GM13977 (cell line): Measurements from ENCODE around the gene PRUNE2.

ENCODE experiments used
- DNase-seq: peaks from one replicate; pipeline ENCODE4 v3.0.0; 2012; ENCODE audit warnings: low spot score
- in situ Hi-C: fragments of 300-500 bp; cut with MboI; formaldehyde crosslinking; loops from one replicate; pipeline ENCODE4 v1.12.0; 2022; ENCODE audit warnings: low sequenced_read_pairs, low pct_unique_long_range_greater_than_20kb, mixed read lengths, inconsistent platforms; ENCODE audit not compliant: unreplicated experiment
- TF ChIP-seq, protein P1 (sequence below): IDR thresholded peaks from 2 replicates; pipeline ENCODE4 v1.5.1; 2012; ENCODE audit warnings: mild to moderate bottlenecking, control low read depth; ENCODE audit not compliant: insufficient read depth; ENCODE audit errors: extremely low read depth, missing control alignments

PRUNE2 gene

GRCh38 chr9:76573905-76574760, 331.8 kb downstream of the PRUNE2 start:
- DNase-seq: no peak
- TF ChIP-seq, protein P1, sequence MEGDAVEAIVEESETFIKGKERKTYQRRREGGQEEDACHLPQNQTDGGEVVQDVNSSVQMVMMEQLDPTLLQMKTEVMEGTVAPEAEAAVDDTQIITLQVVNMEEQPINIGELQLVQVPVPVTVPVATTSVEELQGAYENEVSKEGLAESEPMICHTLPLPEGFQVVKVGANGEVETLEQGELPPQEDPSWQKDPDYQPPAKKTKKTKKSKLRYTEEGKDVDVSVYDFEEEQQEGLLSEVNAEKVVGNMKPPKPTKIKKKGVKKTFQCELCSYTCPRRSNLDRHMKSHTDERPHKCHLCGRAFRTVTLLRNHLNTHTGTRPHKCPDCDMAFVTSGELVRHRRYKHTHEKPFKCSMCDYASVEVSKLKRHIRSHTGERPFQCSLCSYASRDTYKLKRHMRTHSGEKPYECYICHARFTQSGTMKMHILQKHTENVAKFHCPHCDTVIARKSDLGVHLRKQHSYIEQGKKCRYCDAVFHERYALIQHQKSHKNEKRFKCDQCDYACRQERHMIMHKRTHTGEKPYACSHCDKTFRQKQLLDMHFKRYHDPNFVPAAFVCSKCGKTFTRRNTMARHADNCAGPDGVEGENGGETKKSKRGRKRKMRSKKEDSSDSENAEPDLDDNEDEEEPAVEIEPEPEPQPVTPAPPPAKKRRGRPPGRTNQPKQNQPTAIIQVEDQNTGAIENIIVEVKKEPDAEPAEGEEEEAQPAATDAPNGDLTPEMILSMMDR: no peak
- in situ Hi-C loops: no loop called here

DNA sequence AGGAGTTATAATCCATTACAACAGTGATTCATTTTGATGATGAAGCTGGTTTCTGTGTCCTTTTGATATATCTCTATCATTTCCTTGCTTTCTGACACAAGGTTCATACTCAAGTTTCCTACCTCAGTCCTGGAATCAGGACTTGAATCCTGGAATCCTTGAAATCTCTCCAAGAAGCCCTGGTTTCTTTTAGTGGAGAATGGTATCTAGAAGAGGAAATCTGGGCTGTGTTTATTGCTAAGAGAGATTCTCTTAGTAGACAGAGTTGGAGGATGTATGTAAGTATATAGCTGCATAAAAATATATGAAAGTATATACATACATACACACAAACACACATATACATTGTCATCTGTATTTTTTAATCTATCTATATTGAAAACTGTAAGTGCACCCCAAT, 332.5 kb downstream of the PRUNE2 start:
- in situ Hi-C loops: no loop called here
- TF ChIP-seq, protein P1: no peak

GRCh38 chr9:76572151-76572550, 333.8 kb downstream of the PRUNE2 start:
- in situ Hi-C loops: no loop called here
- TF ChIP-seq, protein P1: no peak
- DNase-seq: no peak

More for the DNA sequence above, 332.5 kb downstream of the PRUNE2 start:
- no peak for DNase-seq

DNA sequence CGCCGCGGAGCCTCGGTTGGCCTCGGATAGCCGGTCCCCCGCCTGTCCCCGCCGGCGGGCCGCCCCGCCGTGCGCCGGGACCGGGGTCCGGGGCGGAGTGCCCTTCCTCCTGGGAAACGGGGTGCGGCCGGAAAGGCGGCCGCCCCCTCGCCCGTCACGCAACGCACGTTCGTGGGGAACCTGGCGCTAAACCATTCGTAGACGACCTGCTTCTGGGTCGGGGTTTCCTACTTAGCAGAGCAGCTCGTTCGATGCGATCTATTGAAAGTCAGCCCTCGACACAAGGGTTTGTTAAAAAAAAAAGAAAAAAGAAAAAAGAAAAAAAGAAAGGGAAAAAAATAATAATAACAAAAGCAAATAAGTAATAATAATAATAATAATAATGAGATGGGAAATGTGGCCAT, 334.2 kb downstream of the PRUNE2 start:
- in situ Hi-C loops: no loop called here
- TF ChIP-seq, protein P1: no peak
- no peak for DNase-seq

GRCh38 chr9:76571288-76571687, 334.6 kb downstream of the PRUNE2 start:
- in situ Hi-C loops: no loop called here
- peak; percentile 54 for DNase-seq
- TF ChIP-seq, protein P1: no peak

DNA sequence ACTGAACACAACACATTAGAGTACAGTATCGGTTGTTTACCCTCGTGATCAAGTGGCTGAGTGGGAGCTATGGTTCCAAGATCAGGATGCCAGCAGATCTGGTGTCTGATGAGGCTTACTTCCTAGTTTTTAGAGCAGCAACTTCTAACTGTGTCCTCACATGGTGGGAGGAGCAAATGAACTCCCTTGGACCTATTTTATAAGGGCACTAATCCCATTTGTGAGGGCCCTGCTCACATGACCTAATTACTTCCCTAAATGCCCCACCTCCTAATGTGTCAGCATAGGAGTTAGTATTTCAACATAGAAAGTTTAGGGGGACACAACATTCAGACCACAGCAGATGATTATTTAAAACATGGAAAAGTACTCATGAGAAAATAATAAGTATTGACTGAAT, 335.1 kb downstream of the PRUNE2 start:
- TF ChIP-seq, protein P1: no peak
- DNase-seq: no peak
- in situ Hi-C loops: no loop called here
